ENCODE data around the gene FOXJ3. TPM values are rescaled to one million over a fixed set of nuclear protein-coding genes. Genes with fewer than 3 reads are reported as not detected.

The FOXJ3 gene
- total and polyA plus RNA-seq, 2 of the 8 experiments (the other 6 are each of a cell fraction or from before 2014, with no cell fraction given), result 48.6 to 51.9 TPM

DNA sequence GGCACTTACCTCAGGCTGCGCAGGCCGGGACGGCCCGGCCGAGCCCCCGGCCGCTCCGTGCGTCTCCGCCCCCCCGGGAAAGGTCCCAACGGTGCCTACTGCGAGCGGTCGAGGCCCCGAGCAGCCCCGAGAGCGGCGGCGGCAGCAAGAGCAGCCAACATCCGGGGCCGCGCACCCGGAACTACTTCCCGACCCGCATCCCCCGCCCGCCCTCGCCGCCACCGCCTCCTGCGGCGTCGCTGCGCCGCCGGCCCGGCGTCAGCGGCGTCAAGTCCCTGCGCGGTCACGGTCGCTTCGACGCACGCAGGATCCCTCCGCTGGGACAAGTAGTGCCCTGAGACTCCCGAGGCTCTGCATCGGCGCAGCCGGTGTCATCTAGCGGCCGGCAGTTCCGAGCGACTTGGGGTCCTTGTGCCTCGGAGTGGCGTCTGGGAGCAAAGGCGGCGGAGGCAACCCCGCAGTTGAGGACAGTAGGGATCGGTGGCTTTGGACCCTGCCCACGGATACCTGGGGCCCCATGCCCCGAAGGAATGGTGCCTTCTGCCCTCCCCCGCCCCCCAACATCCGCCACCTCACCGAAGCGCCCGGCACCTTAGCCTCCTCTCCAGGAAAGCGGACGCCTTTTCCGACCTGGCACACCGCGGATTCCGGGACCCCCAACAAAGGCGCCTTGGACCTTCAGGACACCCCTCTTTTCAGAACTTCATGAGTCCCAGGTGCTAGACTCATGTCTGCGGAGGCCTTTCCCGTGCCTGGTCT, at the start of gene FOXJ3 (continued):
- no peak for TF ChIP-seq FOSL1 (IDR thresholded peaks at IDR 0.05; ENCODE audit: insufficient read depth, low read depth, low read length)
- peak; percentile 88; the same call in 1 of the 2 replicates for TF ChIP-seq GTF2F1 (IDR thresholded peaks at IDR 0.05; ENCODE audit: borderline replicate concordance, low read depth, low read length)
- TF ChIP-seq BCL11A (IDR thresholded peaks at IDR 0.05; ENCODE audit: low read depth in 2 of 2, low read length in 2 of 2), result no peak
- TF ChIP-seq TCF12 (IDR thresholded peaks at IDR 0.05; ENCODE audit: low read depth, low read length), result peak; percentile 69; the same call in 1 of the 2 replicates
- TF ChIP-seq SIRT6 (IDR thresholded peaks at IDR 0.05; ENCODE audit: low read length), result no peak

All from H1 (cell line).